ENCODE measurements around the gene CYP4F22. TPM values are rescaled to one million over a fixed set of nuclear protein-coding genes. Genes with fewer than 3 reads are reported as not detected.
"Not testable (repeated sequence)": the region's sequence is repeated elsewhere in the genome, so short reads cannot be mapped to it uniquely, and the experiment has no call there.

The CYP4F22 gene
- total RNA-seq, 4 donors from 2014 or later: 0.30 TPM; not detected in 3

DNA sequence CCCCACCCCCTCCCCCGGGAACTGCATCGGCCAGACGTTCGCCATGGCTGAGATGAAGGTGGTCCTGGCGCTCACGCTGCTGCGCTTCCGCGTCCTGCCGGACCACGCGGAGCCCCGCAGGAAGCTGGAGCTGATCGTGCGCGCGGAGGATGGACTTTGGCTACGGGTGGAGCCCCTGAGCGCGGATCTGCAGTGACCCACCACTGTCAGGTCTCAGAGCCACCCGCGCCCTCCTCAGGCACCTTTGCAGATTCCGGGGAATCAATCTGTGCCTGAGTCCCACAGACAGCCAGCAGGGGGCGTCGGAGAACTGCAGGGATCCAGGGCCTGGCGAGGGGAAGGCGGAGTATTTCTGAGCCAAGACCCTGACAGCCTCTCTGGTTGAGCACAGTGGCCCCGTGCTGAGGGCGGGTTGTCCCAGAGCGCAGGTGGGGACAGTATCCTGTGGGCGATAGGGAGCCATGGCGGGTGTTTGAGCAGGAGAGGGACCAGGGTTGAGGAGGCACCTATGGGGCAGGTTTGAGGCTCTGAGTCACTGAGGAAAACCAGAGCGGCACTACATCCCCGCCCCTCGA, 76.3 kb downstream of the CYP4F22 start:
- peaks cover 0 to 14% of the 10 kb centered on the region in 2 donors for H3K27me3 ChIP-seq
- no peak overlapping the region for H3K4me3 ChIP-seq
- no peak overlapping the region for H3K27ac ChIP-seq
- peak; percentile 71 to 82 for DNase-seq (ENCODE audit: low spot score in 2 of 2)
- no peaks in the 10 kb centered on the region for H3K9me3 ChIP-seq
- TF ChIP-seq, protein P1, sequence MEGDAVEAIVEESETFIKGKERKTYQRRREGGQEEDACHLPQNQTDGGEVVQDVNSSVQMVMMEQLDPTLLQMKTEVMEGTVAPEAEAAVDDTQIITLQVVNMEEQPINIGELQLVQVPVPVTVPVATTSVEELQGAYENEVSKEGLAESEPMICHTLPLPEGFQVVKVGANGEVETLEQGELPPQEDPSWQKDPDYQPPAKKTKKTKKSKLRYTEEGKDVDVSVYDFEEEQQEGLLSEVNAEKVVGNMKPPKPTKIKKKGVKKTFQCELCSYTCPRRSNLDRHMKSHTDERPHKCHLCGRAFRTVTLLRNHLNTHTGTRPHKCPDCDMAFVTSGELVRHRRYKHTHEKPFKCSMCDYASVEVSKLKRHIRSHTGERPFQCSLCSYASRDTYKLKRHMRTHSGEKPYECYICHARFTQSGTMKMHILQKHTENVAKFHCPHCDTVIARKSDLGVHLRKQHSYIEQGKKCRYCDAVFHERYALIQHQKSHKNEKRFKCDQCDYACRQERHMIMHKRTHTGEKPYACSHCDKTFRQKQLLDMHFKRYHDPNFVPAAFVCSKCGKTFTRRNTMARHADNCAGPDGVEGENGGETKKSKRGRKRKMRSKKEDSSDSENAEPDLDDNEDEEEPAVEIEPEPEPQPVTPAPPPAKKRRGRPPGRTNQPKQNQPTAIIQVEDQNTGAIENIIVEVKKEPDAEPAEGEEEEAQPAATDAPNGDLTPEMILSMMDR (IDR thresholded peaks at IDR 0.05): peak; percentile 74 to 86 (median 80)
- TF ChIP-seq POLR2A (IDR thresholded peaks at IDR 0.05): no peak
- TF ChIP-seq EP300 (IDR thresholded peaks at IDR 0.05): no peak
- 10 to 17% methylated on average over 15 to 28 of the region's 35 CpGs for WGBS, 2 donors
- H3K36me3 ChIP-seq: no peaks in the 10 kb centered on the region
- peaks cover 0 to 8% (median 0%) of the 10 kb centered on the region in 4 donors for H3K4me1 ChIP-seq

DNA sequence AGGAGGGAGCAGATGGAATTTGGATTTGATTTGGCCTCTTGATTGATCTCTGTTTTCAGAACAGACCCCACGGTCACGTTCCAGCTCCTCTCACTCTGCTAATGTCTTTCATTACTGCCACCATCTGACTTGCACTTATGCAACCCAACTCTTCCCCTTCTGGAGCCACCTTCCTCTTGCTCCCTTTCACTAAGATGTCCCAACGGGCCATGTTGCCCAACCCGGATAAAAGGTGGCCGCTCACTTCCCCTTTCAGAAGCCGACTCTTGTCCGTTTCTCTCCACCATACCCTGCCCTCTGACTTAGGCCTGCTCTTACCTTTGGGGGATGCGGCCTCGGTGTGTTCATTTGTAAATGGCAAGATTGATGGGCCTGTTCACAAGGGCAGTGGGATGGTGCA, 79.3 kb downstream of the CYP4F22 start:
- Histone ChIP-seq H3K4me1 (peaks cover 0 to 8% (median 0%) of the 10 kb centered on the region in 4 donors), H3K27me3 (peaks cover 0 to 14% of the 10 kb centered on the region in 2 donors), H3K9me3 (peaks cover 0 to 11% (median 0%) of the 10 kb centered on the region in 4 donors), H3K27ac (no peak overlapping the region), H3K4me3 (no peak overlapping the region), H3K36me3 (no peaks in the 10 kb centered on the region)
- TF ChIP-seq EP300 (IDR thresholded peaks at IDR 0.05): peak in 1 of 2 donors; percentile 49
- TF ChIP-seq, protein P1 (IDR thresholded peaks at IDR 0.05): no peak
- no peak for TF ChIP-seq POLR2A (IDR thresholded peaks at IDR 0.05)
- WGBS, 2 donors: 76 to 79% methylated on average over 9 of the region's 9 CpGs
- peak in 1 of 2 donors; percentile 45 for DNase-seq (ENCODE audit: low spot score in 2 of 2)

DNA sequence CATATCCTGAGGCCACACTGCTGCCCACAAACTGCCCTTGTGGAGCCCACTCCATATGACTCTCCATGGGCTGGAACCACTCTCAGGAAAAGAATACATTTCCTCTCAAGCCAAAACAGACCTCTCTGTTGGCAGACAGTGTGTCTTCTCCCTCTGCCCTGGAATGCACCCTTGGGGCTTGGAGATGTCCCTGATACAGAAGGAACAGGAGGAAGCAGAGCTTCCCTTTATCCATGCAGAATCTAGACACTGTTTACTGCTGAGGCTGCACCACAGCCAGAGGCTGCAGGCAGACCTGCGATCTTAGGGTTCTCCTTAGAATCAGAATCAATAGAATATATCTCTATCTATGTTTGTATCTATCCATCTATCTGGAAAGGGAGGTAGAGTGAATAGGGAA, 79.9 kb downstream of the CYP4F22 start:
- H3K9me3 ChIP-seq: peaks cover 0 to 16% (median 0%) of the 10 kb centered on the region in 4 donors
- no peak overlapping the region for H3K4me3 ChIP-seq
- WGBS, 2 donors: 93 to 96% methylated on average over 1 of the region's 1 CpG
- no peak overlapping the region for H3K27ac ChIP-seq
- TF ChIP-seq POLR2A (IDR thresholded peaks at IDR 0.05) (no peak), EP300 (IDR thresholded peaks at IDR 0.05) (no peak)
- TF ChIP-seq, protein P1 (IDR thresholded peaks at IDR 0.05): no peak
- peaks cover 0 to 14% of the 10 kb centered on the region in 2 donors for H3K27me3 ChIP-seq
- DNase-seq (ENCODE audit: low spot score in 2 of 2): no peak
- no peaks in the 10 kb centered on the region for H3K36me3 ChIP-seq
- H3K4me1 ChIP-seq: peaks cover 0 to 8% (median 0%) of the 10 kb centered on the region in 4 donors

DNA sequence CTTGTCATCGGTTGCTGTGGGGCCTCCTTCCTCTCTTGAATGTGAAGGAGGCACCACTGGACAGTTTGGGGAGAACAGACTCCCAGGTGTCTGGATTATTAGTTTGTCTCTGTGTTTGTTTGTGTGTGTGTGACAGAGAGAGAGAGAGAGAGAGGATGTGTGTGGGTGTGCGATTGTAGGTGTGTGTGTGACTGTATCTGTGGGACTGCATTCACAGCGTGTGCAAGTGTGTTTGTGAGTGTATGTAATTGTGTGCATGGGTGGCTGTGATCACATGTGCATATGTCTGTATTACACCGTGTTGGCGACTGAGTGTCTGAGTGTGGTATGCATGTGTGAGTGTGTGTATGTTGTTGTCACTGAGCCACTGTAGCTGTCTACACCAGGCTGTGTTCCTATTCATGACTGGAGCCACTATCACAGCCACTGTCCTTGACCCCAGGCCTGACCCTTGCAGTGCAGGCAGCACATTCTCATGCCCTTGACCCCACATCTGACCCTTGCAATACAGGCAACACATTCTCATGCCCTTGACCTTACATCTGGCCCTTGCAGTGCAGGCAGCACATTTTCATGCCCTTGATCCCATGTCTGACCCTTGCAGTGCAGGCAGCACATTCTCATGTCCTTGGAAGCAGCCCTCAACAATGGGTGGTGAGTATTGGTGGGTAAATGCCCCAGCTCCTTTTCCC, 81.6 kb downstream of the CYP4F22 start:
- no peak for DNase-seq (ENCODE audit: low spot score in 2 of 2)
- H3K9me3 ChIP-seq: peaks cover 0 to 16% (median 0%) of the 10 kb centered on the region in 4 donors
- no peak overlapping the region for H3K4me3 ChIP-seq
- WGBS, 2 donors: 79 to 84% methylated on average over 5 of the region's 5 CpGs
- H3K27ac ChIP-seq: no peak overlapping the region
- TF ChIP-seq, protein P1 (IDR thresholded peaks at IDR 0.05): no peak
- TF ChIP-seq EP300 (IDR thresholded peaks at IDR 0.05) (no peak), POLR2A (IDR thresholded peaks at IDR 0.05) (no peak)
- no peaks in the 10 kb centered on the region for H3K36me3 ChIP-seq
- no peaks in the 10 kb centered on the region for H3K4me1 ChIP-seq
- H3K27me3 ChIP-seq: peaks cover 0 to 1% of the 10 kb centered on the region in 2 donors

DNA sequence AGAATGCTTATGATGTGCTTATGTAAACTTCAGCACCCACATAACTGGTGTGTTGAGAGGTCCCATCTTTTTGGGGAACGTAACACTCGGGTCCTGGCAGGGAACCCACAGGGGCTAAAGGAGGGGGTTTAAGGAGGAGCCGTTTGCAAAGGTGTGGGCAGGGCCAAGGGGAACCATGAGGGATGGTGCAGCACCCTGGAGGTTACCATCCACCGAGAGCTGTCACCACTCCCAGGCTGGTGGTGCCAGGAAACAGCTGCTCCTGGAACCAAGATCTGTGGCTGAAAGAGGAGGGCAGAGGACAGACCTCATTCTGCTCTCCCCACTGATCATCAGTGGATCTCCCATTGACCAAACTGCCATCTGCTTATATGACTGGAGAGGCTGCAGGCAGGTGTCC, 83.5 kb downstream of the CYP4F22 start:
- DNase-seq (ENCODE audit: low spot score in 2 of 2): no peak
- no peaks in the 10 kb centered on the region for H3K27me3 ChIP-seq
- no peaks in the 10 kb centered on the region for H3K4me1 ChIP-seq
- H3K27ac ChIP-seq: no peak overlapping the region
- H3K9me3 ChIP-seq: peaks cover 0 to 23% (median 0%) of the 10 kb centered on the region in 4 donors
- no peaks in the 10 kb centered on the region for H3K36me3 ChIP-seq
- TF ChIP-seq EP300 (IDR thresholded peaks at IDR 0.05): no peak
- TF ChIP-seq, protein P1 (IDR thresholded peaks at IDR 0.05): no peak
- no peak for TF ChIP-seq POLR2A (IDR thresholded peaks at IDR 0.05)
- 61 to 69% methylated on average over 4 of the region's 4 CpGs for WGBS, 2 donors
- H3K4me3 ChIP-seq: no peak overlapping the region

DNA sequence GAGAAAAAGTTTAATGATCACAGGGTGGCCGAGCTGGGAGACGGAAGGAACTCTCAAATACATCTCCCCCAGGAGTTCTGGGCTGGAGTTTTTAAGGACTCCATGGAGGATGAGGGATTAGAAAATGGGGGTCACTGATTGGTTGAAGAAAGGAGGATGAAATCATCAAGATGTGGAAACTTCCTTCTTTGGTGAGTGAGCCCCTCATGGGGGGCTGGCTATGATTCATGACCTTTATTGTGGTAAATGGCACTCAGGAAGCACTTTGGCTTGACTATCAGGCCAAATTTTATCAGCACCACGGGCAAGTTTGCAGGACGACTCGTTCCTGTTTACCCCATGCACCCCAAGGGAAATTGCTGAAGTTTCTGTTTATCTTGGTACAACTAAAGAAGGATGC, 84.2 kb downstream of the CYP4F22 start:
- H3K4me3 ChIP-seq; H3K27me3 ChIP-seq; DNase-seq (ENCODE audit: low spot score in 2 of 2); H3K36me3 ChIP-seq; H3K27ac ChIP-seq; H3K4me1 ChIP-seq: not testable (repeated sequence)
- 35 to 37% methylated on average over 5 of the region's 5 CpGs for WGBS, 2 donors
- H3K9me3 ChIP-seq: peaks cover 0 to 27% (median 0%) of the 10 kb centered on the region in 4 donors

DNA sequence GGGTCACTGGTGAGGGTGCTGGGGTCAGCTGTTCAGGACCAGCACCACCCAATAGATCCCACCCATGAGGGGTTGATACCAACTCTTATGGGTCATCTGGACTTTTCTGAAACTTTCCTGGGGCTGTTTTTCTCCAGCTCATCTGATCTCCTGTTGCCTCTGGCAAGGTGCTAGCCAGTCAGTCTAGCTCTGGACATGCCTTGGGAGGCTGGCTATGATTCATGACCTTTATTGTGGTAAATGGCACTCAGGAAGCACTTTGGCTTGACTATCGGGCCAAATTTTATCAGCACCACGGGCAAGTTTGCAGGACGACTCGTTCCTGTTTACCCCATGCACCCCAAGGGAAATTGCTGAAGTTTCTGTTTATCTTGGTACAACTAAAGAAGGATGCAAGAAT, 85.4 kb downstream of the CYP4F22 start:
- DNase-seq (ENCODE audit: low spot score in 2 of 2); H3K36me3 ChIP-seq; H3K4me3 ChIP-seq; H3K4me1 ChIP-seq; H3K27ac ChIP-seq; H3K27me3 ChIP-seq: not testable (repeated sequence)
- H3K9me3 ChIP-seq: peaks cover 0 to 27% (median 0%) of the 10 kb centered on the region in 4 donors
- WGBS, 2 donors: 66 to 84% methylated on average over 4 of the region's 4 CpGs

Measured in tibial nerve (tissue), 4 donors.